Keratinocyte (primary cell): Measurements from ENCODE around the gene LRRC43.

Experiments used
- CTCF ChIP-seq, 3 experiments: IDR thresholded peaks in 1 of 3; conservative IDR thresholded peaks in 1 of 3; optimal IDR thresholded peaks in 1 of 3; 2 replicates in 2 of 3; 3 replicates in 1 of 3; pipeline versions ENCODE3 to v1.5.1; 2011; ENCODE audit warnings: low read length in 3 of 3, mild to moderate bottlenecking in 3 of 3, moderate library complexity in 2 of 3, control low read depth in 1 of 3, inconsistent platforms in 1 of 3; ENCODE audit not compliant: insufficient read depth in 2 of 3; ENCODE audit errors: extremely low read depth in 1 of 3
- EZH2 ChIP-seq: IDR thresholded peaks from one replicate; pipeline ENCODE4 v1.6.1; 2012; ENCODE audit warnings: inconsistent platforms, mild to moderate bottlenecking, low read length, moderate library complexity

- TF ChIP-seq CTCF (optimal IDR thresholded peaks at IDR 0.05 in 1 of 3, IDR thresholded peaks at IDR 0.05 in 1 of 3, conservative IDR thresholded peaks at IDR 0.05 in 1 of 3; ENCODE audit: extremely low read depth in 1 of 3, insufficient read depth in 2 of 3, low read length in 3 of 3) (no peak), EZH2 (no peak)
Observed at GRCh38 chr12:122172262-122172939, 10.5 kb upstream of the LRRC43 start.
